GF-D8 (cell line): ENCODE results near the gene KRTAP5-1.

Experiments
- DNase-seq: peaks from one replicate; lab custom pipeline; 2025; lab: John Stamatoyannopoulos, UW

KRTAP5-1 gene

DNA sequence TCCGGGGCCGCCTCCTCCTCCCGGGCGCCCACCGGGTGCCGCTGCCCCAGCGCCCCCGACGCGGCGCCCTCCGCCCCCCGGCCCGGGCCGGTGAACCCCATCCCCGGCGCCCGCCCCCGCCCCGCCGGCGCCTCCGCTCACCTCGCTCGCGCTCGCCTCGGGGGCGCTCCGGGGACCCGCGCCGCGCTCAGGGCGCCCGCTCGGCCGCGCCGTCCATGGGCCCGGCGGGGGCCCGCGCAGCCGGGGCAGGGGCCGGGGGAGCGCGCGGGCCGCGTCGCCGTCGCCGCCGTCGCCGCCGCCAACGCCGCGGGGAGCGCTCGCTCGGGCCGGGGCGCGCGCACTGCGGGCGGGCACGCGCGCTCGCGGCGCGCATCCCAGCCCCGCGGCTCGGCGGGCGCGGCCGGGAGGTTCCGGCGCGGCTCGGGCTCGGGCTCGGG, 13.3 kb downstream of the KRTAP5-1 start:
- DNase-seq = no peak

DNA sequence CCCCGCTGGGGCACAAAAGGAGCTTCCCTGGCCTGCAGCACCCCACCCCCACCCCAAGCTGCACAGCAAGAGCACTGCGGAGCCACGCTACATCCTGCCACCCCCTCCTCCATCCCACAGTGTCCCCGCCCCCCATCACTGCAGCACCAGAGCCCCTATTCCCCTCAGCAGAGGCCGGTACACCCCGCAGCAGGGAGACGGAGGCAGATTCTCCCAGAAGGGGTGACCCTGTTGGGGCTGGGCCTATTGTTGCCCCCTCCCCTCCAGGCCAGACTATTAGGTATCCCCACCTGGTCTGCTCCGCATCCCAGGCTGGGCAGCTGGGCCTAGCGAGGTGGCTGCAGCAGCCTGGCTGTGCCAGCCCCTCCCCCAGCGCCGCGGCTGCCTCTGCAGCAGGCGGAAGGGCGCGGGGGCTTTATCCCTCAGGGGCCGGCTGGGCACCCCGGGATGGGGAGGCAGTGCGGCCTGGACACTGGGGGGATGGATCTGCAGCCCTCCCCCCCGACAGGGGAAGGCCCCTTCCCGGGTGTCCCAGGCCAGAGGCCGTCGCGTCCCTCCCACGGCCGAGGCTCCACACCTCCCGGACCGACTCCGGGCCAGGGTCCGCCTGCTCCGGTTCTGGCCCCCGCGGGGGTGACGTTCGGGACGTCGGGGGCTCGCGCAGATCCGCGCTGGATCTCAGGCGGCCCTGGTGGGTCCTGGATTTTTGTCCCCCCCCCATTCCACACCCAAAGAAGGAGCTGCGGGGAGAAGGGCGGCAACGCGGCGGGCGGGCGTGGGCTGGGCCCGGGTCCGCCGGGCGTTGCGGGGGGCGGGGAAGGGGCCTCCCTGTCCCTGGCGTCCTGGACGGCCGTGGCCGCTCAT, 14.0 kb downstream of the KRTAP5-1 start:
- no peak for DNase-seq

DNA sequence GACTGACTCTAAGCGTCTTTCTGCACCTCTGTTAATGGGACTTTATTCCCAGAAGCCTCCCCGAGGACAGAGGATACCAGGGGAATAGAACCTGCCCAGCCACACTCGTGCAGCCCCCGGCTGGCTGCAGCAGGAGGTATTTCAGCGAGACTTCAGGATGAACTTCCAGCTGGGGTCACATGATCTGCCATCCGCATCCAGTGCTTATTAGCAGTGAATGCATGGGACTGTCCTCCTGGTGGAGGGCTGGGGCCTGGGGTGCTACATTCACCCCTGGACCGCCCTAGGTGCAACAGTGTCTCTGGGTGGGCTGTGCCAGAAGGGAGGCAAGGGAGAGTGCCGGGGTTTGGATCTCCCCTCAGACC, 14.6 kb downstream of the KRTAP5-1 start:
- no peak for DNase-seq

DNA sequence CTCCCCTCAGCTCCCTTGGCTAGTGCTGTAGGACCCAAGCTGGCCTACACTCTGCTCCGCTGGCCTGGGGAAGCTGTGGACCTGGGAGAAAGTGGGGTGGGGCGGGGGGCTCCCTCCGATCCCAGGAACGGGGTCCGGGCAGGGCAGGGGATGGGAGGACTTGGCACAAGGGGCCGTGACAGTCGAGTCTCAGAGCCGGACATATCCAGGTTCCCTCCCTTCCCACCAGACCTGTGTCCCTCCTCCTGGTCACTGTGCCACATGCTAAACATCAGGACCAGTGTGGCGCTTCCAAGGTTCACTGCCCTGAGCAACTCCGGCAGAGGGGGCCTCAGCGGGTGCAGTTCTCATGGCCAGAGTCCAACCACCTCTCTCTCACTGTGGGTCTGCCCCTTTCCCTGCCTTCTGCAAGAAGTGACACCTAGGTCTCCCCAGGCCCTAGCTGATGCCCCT, 15.1 kb downstream of the KRTAP5-1 start:
- no peak for DNase-seq

DNA sequence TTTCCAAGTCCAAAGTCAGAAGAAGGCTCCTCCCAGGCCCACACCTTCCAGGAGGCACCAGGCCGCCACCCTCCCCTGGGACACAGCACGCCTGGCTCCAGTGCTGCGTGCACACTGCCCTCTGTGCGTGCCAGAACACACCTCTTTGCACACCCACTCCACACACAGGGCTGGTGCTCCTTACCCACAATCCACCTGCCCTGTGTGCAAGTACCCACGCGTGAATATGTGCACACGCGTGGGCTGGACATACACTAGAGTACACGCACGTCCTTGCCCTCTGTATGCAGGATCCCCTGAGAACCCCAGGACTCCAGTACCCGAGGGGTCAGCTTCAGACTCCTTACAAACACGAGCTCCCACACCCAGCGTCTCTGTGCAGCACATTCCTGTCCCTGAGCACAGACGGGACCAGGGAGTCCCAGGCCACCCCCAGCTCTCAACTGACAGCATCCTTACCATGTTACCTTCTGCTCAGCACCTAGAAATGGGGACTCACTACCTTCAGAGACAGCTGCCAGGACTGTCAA, 15.8 kb downstream of the KRTAP5-1 start:
- DNase-seq = no peak

DNA sequence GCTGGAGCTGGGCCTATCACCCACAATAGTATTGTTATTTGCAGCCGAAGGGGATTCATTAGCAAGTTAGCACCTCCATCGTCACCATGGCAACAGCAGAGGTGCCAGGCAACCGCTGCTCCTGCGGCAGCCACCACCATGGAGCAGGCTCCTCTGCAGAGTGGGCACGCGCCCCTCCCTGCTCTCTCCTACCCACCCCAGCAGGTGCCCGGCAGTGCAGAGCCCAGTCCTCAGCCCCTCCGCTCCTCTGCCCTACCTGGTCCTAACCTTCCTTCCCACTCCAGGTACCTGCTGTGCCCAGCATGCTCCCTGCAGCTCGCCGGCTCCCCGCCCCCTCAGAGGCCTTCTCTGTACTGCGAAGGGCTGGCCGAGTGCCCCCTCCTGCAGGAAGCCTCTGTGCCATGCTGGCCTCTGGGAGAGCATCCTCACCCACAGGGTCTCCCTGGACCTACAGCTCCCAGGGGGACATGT, 16.6 kb downstream of the KRTAP5-1 start:
- no peak for DNase-seq

DNA sequence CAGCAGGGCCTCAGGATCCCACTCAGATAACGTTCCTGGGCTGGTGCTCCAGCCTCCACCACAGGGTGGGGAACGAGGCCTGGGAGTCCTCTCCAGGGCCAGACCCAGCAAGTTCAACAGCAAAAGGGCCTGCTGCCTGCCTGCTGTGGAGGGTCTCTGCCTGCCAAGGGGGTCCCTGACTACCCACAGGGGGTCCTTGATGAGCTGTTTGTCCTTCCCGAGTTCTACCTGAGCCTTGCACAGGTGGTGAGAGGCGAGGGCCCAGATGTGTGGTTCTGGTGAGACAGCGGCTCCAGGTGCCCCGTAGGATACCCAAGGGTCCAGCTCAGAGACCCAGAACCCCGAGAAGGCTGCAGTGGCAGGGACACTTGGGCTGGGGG, 17.4 kb downstream of the KRTAP5-1 start:
- DNase-seq = no peak

DNA sequence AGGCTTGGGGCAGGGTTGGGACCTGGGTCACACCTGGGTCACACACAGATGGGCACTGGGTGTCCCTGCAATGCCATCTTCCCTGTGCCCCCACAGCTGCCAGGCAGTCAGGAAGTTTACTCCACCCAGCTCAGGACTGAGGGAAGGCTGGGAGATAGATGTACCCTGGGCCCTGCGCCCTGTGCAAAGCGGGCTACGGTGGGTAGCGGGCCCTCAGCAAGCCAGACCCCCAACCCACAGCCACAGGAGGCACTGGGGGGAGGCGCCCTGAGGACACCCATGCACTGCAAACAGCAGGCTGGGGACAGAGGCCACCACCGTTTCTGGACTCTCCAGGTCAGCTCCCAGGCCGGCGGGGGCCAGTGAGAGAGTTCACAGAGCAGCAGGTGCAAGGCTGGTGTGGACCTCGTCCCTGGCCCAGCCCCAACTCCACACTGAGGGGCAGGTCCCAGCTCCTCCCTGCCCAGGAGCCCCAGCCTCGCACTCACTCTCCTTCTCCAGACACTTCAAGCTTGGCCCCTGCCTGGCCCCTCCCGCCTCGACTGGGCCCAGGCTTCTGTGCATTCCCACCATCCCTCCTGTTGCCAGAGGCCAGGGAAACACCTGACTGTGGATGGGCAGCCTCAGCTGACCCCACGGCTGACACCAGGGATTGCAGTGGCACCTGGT, 17.9 kb downstream of the KRTAP5-1 start:
- DNase-seq = no peak

DNA sequence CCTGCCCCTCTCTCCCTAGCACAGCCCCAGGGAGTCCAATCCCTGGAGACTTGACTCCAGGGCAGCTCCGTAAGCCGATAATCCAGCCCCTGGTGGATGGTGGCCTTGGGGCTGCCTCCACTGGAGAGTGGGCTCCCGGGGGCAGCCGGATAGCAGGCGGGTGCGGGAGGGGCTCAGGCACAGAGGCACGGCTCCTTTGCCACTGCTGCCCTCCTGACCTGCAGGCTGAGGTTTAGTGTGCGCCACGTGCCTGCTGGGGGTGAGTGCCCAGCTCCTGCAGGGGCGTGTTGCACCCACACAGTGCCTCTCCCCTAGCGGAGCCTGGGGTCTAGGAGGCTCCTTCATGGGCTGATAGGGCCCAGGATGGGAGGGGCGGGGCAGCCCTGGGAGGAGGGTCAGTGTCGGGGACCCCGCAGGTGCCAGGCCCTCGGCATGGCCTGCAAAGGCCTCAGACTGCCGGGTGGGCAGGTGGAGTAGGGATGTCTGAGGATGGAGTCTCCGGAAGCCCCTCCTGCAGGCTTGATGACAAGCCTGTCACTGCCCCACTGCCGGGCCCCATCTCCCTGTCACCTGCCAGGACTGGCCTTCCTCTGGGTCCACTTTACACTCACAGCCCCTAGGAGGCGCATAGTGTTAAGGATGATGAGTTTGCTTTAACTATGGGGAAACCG, 18.6 kb downstream of the KRTAP5-1 start:
- DNase-seq = no peak

DNA sequence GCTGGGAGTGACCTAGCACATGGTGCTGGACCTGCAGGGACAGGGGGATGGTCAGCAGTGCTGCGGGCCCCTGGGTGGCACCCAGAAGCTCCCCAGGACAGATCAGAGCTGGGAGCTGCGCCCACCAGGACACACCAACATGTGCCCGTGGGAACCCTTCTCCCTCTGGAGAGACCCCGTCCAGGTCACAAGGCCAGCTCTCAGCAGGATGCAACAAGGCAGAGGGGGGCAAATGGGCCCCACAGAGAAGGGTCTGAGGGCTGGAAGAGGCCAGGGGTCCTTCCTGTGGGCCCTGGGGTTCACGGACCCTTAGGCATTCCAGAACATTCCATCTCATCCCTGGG, 19.2 kb downstream of the KRTAP5-1 start:
- no peak for DNase-seq

DNA sequence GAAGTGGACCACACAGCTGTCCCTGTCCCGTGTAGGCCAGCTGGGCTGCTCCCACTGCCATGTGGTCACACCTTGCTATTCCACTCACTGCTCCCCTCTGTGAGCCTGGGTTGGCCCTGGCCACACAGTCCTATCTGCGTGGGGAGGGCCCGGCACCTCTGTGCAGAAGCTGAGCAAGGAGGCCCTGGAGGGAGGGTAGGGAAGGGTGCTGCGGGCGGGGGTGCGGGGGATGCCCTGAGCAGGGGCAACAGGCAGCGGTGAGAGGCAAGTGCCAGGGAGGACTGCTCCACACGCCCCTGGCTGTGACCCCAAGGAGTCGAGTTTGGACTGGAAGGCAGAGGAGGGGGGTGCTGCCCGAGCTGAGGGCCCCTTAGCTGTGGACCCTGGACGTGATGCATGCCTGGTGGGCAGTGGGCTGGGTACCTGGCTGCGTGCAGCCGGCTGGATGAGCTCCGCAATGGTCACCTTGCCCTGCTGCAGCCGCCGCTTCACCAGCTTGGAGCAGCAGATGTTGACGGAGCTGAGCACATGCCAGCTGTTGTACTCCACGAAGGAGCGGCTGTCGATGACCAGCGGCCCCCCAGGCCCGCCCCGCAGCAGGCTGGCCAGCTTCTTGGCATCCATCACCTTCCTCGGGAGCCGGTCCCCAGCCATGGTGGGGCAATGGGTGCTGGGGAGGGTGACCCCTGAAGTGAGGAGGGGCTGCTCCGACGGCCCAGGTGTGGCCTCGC, 19.7 kb downstream of the KRTAP5-1 start:
- DNase-seq = no peak

DNA sequence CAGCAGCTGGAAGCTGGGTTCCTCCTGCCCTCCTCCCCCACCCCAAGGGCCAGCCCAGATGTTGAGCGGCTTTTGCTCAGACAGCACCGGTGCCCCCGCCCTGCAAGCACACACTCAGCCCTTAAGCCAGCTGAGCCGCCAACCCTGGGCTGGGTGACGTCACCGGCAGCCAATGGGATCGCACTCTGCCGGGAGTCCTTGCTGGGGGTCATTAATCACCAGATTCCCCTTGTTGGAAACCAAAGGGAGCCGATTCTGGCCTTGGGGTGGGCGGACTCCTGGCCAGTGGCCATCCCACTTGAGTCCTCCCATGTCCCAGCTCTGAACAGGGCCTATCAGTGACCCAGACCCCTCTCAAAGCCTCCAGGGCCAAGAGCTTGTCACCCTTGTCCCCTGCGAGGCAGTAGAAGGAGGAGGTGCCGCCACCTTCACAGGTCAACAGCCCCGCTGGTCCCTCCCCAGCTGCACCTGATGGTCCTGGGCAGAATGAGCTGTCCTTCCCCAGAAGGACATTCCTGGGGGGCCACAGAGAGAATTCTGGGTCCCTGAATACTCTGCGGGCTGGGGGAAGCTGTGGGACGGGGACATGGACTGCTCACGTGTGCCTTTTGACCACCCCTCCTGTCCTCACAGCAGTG, 20.4 kb downstream of the KRTAP5-1 start:
- DNase-seq = no peak

DNA sequence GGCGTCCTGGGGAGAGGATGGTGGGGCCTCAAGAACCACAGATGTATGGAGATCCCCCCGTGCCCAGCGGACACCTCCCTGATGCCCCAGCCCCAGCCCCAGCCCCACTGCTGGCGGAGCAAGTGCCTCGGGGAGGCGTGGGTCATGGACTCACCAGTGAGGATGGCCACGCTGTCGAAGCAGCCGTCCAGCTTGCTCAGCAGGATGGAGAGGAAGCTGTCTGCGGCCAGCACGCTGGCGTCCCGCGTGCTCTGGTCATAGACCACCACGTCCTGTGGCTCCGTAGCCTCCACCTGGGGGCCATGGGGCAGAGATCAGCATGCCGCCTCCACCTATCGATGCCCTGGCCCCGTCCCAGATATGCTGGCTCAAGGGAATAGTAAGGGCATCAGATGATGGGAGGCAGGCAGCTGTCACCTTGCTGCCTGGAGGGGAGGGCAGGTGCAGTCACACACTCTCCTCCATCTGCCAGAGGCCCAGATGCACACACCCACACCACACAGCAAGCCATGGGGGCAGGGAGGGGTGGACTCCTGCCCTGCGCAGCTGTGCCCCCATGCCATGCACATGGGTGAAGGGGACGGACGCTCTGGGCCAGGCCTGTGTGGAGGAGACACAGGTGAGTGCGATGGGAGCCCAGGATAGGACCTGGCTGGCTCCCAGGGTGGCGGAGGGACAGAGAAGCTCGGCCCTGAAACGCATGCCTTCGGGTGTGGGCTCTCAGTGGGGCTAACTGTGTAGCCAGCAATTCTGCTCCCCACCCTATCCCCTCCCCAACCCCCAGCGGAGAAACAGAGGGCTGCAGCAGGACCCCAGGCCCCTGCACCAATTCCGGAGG, 21.2 kb downstream of the KRTAP5-1 start:
- DNase-seq = no peak

DNA sequence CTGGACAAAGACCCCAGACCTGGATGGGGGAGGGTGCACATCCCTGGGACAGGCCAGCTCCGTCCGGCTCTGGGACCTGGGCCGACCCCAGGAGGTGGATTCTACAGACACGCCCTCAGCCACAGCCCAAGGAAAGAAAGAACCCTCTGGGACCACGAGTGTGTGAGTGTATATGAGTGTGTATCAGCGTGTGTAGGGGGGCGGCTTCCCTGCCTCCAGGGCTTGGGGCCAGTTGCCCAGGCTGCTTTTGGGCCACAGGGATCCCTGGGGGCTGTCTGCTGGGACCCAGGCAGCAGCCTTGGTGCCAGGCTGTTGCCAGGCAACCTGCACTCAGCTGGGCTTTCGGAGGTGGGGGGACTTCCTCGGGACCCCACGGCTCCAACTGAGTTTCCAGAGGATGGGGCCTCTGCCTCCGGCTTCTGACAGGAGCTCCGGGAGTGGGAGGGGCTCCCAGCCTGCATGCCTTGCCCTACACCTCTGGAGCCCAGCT, 21.9 kb downstream of the KRTAP5-1 start:
- no peak for DNase-seq

DNA sequence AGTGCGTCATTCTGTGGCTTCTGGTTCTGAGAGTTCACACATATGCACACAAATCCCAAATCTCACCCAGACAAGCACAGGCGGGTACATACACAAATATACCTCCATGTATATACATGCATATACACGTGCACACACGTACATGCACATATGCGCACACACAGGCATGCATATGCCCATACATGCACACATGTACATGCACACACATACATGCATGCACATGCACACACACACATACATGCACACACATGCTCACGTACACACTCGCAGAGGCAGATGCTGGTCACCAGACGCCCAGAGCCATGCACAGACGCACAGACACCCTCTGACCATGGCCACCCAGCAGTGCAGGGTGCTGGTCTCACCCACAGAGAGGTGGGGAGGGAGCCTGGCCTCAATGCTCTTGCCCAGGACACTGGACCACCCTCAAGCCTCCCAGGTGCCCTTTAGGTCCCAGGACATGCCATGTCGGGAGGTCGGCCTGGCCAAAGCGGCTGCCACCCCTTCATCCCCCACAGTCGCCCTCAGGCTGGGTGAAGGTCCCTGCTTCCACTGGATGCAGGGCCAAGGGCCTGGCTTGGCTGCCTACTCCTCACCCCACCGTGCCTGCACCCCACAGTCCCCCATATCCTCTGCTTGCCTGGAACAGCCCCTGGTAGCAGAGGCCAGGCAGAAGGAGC, 22.5 kb downstream of the KRTAP5-1 start:
- no peak for DNase-seq

DNA sequence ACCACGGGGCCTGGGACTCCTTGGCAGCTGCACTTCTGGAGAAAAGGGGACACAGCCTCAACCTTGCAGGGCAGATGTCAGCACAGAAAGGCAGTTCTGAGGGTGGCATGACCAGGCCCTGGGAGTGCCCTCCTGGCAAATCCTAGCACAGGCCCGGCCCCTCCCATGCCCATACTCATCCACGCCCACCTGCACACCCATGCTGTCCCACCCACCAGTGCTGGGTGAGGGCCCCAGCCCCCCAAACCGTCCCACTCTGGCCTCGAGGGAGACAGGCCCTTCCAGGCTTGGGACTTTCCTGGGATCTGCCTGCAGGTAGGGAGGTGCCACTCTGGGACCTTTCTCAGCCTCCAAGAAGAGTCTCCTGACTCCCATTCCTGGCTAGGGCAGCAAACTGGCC, 23.1 kb downstream of the KRTAP5-1 start:
- no peak for DNase-seq

DNA sequence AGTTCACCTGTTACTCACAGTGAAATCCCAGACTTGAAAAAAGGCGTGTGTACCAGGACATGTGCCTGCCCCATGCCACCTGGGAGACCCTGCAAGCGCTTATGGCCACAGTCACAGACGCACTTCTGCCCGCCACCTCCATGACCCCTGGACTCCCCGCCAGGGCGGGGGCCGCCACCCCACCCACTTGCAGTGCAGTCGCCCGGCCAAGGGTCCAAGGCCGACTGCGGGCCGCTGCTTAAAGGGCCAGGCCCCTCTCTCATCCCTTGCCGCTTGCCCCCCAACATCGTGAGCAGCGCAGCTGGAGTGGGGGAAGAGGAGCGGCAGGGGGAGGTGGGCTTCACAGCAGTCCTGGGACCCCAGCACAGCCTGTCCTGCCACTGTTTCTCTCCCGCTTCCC, 23.8 kb downstream of the KRTAP5-1 start:
- no peak for DNase-seq

DNA sequence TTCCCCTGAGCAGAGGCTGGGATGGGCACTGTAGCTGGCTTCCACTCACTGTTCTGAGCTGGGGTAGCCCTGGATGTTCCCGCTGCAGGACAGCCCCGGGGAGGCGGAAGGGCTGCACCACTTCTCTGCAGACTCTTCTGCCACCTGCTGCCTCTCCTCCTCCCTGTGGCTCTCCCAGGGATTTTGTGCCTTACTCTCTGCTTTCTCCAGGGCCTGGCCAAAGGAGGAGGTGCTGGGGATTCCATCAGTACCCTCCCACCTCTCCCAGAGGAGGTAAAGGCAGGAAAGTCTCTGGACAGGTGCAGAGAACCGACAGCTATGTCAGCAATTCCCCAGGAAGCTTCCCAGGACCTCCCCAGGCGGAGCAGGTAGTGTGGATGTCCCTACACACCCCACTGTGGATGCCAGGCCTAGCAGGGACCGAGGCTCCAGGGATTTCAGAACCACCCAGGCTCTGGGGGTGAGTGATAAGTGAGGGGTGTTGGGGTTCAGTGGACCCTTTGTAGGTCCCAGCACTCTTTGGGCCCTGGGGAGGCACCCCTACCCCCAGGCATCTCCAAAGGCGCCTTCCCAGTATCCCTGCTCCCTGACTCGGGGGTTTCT, 24.3 kb downstream of the KRTAP5-1 start:
- no peak for DNase-seq

DNA sequence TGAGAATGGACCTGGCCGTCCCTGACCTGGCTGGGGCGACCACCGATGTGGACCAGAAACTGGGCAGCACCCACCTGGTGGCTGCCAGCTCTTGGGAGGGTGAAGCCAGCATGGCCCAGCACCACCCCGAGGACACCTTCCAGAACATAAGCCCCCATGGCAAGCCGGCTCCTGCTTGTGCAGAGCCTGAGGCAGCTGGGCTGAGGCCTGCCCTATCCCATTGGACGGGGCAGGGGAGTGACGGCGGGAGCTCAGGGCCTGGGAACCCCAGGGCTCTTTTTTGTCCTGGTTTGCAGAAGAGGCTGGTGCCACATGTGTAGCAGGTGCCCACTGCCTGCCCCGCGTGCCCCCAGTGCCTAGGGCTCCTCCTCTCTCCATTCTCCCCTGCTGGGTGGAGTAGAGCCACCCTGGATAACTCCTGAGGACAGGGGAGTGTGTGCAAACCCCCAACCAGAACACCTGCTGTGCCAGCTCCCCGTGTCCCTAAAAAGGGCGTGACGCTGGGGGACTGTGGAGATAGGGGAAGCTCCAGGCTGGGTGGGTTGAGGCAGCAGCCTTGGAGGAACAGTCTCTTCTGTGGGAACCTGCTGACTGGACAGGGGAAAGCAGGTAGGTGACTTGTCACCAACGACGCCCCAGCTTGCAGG, 25.0 kb downstream of the KRTAP5-1 start:
- DNase-seq = no peak
